NOMO-1 (cell line): ENCODE results near the gene JMJD6.
"Not testable (repeated sequence)": the region's sequence is repeated elsewhere in the genome, so short reads cannot be mapped to it uniquely, and the experiment has no call there.

ENCODE experiments used
- DNase-seq, 2 experiments: peaks; one replicate each; lab custom pipeline; 2025; ENCODE audit not compliant: unreplicated experiment in 2 of 2; lab: John Stamatoyannopoulos, UW

Gene JMJD6

DNA sequence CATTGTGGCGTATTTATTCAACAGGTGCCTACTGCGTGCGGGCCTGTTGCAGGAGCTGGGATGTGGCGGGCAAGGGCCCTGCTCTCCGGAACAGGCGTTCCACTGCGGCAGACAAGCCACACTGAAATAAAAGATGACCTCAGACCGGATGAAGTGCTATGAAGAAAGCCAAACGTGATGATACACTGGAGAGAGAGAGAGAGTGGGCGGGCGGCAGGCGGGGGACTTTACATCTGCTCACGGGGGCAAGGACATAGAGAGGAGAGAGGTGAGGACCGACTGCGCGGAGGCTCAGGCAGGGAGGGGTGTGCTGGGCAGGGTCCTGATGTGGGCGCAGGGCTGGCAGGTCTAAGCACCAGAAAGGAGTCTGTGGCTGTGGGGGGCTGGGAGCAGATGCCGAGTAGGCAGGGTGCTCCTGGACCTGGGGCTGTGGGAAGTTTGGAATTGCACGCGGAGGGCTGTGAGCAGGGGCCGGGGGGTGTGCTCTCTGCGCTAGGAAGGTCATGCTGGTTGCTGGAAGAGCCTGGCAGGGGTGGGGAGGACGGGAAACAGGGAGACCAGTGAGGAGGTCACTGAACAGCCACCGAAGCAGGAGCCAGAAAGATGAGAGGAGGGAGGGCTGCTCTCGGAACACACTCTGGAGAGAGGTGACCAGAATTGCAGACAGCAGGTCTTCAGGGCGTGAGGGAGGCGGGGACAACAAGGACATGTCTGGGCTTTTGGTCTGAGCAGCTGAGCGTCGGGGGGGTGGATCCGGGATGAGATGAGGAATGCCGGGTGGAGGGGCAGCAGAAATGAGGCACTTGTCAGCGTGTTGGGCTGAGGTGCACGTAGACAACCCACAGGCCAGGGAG lies 25.6 kb downstream of the JMJD6 start:
- DNase-seq, result no peak

DNA sequence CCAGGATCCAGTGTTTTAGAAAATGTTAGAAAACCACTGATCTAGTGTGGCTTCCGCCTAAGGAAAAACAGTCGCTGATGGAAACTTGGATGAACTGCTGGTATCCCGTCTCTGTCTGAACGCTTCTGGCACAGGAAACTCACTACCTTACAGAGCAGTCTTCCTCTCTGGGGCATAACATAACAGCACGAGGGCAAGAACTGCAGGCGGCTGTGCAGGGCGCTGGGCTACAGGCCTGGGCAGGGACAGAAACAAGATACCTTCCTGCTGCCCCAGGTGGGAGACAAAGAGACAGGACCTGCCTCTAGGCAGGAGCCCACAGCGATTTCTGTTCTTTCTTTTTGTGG lies 26.2 kb downstream of the JMJD6 start:
- DNase-seq, result no peak

DNA sequence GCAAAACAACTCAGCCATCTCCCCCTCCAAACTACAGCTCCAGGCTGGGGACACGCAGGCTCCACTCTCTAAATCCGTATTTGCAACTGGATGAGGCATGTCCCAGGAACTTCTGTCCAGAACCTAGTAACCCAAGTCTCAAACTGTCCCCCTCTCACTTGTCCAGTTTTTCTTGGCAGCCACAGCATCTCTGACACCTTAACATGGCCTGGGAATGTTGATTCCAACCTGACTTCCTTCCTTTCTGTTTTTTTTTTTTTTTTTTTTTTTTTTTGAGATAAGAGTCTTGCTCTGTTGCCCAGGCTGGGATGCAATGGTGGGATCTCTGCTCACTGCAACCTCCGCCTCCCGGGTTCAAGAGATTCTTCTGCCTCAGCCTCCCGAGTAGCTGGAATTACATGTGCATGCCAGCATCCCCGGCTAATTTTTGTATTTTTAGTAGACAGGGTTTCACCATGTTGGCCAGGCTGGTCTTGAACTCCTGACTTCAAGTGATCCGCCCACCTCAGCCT lies 27.9 kb downstream of the JMJD6 start:
- not testable (repeated sequence) for DNase-seq

DNA sequence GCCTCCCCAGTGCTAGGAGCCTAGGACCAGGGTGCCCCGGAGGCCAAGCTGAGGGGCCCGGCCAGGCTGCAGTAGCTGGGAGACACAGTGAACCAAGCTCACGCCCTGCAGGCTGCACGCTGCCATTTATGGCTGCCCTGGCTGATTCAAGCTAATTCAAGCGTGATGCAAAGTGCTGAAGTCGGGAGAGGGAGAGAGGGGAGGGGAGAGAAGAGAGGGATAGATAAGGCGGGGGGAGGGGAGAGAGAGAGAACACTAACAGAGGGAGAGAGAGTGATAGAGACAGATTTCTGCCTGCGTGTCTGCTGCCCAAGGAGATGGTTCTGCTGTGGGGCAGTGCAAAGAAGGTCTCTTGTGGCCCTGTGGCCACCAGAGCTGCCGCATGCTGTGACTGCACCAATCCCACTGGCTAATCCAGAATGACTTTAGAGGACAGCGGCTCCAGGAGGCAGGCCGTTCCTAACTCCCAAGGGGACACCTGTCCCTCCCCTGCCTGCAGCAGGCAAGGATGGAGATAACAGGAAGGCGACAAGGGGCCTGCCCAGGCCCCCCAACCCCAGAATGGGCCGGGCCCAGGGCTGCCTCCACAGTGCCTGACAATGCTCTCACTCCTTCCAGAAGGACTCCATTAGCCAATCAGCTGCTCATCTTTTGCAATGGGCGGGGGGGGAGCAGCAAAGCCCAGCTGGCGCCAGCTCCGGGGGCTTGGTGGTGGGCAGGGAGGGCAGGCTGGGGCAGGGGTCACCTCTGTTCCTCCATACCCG lies 28.5 kb downstream of the JMJD6 start:
- no peak for DNase-seq

DNA sequence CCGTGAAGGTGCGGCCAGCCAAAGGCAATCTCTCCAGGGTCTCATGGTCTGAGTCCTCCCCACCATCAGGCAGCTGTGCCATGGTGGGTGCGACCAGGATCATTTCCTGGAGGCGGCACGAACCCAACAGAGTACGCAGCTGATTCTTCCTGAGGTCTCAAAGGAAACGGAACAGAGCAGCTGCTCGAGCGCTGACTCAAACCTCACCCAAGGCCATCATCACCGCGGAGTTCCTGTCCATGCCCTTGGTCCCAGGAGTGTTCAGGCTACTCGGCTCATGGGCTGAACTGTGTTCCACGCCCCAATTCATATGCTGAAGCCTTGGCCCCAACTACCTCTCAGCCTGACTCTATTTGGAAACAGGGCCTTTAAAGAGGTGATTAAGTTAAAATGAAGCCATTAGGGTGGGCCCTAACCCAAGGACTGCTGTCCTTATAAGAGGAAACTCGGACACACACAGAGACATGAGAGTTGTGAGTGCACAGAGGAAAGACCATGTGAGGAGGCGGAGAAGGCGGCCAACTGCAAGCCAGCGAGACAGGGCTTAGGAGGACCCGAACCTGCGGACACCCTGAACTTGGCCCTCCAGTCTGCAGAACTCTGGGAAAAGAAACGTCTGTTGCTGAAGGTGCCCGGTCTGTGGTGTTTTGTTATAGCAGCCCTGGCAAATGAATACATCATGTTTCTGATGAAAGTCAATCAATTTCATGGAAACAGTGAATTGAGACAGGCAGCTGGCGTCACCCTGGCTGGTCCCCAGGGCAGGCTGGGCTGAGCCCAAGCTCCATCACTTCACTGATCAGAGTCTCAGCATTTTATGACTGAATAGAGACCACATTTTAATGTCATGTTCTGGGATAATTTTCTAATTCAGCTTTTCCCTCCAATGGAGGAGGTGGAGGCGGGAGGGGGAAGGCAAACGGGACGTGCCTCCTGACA lies 29.4 kb downstream of the JMJD6 start:
- DNase-seq, result no peak

DNA sequence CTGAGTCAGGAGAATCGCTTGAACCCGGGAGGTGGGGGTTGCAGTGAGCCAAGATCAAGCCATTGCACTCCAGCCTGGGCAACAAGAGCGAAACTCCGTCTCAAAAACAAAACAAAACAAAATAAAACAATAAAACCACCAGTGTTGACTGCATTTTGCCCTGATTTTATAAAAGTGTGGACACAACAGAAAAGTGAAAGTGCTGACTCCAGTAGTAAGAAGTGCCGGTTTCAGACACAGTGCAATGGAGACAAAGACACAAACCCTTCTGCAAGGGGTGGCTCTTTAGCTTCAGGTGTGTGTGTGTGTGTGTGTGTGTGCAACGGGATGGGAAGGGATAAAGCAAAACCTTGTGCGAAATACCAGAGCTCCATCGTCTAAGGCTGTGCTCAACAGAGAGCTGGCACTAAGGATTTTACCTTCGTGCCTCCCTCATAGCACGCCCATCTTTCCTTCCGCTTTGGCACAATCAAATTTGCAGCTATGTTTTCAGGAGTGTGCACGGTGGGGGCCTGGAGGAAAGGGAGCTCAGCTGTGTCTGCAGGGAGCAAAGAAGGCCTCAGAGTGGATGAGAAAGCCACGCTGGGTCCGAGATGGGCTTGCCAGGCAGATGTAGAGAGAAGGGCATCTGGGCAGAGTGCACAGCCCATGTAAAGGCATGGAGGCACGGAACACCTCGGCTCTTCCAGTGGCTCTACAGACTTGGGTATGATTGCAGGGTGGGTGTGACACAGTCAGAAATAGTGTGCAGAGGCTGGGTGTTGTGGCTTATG lies 31.2 kb downstream of the JMJD6 start:
- DNase-seq, result no peak

DNA sequence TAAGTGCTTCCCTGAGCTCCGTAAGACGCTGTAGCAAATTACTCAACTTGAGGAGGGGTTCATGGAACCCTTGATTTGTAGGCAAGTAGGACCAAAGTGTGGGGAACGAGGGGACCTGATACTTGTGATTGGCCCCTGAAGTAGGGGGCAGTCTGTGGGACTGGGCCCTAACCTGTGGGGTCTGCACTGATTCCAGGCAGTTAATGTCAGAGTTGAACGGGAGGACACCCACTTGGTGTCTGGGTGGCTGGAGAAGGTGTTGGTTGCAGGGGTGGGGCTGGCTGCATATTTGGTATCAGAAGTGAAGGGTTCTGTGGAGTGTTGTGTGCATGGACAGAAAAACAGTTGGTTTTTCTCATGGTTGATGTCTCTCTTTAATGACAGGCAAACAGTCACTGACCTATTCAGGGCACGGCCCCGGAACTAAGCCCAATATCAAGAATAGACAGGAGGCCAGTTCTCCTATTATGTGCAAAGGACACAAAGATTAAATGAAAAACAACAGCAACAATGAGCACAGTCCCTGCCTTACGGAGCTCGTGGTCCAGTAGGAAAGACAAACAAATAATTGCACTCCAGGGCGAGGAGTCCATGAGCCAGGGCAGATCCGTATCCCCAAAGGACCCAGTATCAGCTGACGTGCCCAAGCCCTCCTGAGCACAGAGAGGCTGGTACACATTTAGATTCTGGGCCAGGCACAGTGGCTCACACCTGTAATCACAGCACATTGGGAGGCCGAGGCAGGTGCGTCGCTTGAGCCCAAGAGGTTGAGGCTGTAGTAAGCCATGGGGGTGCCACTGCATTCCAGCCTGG lies 34.8 kb downstream of the JMJD6 start:
- DNase-seq, result no peak

DNA sequence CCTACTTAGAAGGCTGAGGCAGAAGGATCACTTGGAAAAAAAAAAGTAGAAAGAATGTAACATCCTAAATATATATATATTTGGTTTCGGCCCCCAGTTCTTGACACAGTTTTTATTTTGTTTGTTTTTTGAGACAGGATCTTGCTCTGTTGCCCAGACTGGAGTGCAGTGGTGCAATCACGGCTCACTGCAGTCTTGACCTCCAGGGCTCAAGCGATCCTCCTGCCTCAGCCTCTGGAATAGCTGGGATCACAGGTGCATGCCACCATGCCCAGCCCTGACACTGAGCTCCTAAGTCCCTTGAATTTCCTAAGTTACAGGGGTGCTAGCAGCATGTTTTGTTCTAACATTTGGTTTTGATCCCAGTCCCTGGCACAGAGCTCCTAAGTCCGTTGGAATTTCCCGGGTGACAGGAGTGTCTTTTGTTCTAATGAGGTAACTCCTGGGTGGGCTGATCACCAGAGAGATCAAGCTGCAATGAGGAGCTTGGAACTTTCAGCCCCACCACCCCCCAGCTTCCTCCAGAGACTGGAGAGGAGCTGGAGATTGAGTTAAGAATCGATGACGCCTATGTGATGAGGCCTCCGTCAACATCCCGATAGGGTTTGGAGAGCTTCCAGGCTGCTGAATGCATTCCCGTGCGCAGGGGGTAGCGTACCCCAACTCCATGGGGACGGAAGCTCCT lies 35.7 kb downstream of the JMJD6 start:
- DNase-seq, result no peak

DNA sequence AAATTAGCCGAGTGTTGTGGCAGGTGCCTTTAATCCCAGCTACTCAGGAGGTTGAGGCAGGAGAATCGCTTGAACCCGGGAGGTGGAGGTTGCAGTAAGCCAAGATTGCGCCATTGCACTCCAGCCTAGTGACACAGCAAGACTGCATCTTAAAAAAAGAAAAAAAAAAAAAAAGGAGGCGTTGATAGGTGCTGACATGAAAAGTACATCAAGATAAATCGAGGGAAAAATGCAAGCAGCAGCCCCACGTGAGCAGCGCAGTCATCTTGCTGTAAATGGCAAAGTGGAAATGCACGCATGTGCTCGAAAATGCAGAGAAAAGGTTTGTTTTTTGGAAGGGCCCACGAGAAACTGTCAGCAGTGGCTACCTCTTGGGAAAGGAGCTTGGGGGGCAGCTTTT lies 36.5 kb downstream of the JMJD6 start:
- DNase-seq, result no peak

DNA sequence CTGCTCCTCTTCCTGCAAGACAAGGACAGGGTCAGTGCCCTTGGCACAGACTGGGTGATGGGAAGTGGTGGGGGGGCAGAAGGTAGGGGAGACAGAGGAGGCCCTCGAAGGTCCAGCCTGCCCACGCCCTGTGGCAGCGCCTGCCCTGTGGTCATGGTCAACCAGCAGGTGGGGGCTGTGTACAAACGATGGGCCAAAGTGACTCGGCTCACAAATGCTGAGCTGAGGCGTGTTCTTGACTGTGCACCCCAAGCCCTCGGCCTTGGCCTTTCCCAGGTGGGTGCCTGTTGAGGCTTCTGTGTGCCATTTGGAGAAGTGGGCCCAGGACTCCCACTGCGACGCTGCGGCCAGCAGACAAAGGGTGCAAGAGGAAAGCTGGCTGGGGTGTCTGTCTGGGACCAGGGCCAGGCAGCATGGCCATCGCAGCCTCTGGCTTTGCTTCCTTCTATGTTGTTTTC lies 38.2 kb downstream of the JMJD6 start:
- DNase-seq, result no peak

DNA sequence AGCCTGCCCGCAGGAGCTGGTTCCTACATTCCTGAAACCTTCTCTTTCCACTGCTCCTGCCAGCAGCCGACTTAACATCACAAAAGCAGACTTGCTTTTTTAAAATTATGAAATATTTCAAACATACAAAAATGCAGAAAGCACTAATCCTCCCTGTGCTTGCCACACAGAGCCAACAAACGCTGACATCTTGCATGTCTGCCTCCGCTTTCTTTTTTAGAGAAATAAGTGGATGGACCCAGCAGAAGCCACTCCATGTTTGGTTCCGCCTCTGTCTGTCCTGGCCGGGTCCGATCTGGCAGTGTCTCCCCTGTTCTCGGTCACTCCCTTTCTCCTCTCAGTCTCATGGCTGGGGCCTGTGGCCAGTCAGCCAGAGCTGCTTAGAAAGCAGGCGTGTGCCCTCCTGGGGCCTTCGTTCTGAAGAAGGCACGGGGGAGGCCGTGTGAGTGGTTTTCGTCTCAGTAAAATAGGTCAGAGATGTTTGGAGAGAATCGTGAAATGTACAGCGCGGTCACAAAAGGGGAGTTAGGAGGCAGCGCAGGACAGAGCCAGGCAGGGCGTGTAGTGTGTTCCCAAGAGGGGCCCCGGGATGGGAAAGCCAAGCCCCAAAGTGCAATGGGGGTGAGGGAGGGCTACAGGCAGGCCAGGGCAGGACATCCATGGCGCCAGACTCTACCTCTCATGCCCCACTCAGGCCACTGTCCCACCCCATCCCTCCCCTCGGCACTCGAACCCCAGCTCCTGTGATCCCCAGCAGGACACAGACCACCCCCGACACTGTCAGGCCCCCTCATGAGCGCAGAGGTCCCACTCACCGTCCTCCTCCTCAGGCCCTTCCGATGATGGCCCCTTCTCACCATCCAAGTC lies 38.9 kb downstream of the JMJD6 start:
- no peak for DNase-seq

DNA sequence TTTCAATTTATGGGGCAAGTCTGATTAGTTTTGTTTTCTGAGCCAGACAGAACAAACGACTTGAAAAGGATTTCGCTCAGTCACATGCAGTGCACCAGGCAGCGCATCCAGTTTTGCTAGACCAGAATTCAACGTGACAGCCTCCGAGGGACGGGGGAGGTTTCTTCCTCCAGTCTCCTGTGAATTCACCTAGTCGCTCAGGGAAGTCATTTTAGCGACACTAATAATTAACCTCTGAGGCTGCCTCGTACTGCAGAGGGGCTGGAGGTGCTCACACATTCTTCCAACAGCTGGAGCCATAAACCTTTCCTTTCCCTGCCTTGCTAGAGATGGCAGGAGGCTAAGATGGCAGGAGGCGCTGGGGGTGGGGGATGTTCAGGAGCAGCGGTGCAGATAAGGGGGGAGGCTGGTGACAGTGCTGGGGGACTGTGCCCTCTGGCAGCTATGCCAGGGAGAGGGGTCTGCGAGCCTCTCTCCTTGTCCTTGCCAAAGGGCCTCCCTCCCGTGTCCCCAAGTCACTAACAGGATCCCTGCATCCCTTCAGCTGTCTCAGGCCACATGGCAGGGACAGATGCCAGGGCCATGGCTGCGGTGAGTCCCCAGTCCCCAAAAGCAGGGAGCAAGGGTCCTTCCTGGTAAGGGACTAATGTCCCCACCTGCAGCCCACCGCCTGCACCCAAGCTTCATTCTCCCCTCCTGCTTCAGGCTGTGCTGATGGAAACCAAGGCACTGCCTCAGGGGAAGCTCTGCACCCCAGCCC lies 39.7 kb downstream of the JMJD6 start:
- no peak for DNase-seq

DNA sequence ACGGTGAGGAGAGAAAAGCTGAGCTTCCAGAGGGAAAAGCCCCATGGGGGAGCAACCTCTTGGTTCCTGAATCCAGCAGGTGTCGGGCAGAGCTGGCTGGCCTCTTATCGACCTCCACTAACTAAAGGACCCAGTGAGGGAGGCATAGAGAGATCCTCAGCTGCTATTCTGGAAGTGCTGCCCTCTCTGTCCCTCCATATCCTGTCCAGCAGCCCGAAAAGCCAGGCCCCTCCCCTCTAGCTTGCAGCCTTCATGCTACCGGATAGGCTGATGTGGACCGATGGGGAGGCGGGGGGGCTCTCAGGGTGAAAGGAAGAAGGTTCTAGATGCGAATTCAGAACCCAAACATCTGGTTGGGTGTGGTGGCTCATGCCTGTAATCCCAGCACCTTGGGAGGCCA lies 40.6 kb downstream of the JMJD6 start:
- no peak for DNase-seq

DNA sequence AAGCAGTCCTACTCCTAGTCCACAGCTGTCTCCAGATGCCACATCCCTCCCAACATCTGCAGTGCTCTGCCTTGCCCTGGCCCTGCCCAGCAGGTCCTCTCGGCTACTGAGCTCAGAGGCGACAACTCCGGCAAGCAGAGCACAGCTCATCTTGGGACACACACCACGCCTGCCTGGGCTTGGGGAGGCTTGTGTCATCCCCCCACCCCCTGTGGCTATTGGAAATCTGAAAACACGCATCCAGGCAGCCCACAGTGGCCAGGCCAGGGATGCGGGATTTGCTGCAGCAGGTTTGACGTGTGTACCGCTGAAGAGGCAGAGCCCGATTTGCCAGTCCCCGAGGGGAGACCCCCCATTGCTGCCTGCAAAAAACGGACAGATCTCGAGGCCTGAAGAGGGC lies 41.0 kb downstream of the JMJD6 start:
- DNase-seq, result no peak

DNA sequence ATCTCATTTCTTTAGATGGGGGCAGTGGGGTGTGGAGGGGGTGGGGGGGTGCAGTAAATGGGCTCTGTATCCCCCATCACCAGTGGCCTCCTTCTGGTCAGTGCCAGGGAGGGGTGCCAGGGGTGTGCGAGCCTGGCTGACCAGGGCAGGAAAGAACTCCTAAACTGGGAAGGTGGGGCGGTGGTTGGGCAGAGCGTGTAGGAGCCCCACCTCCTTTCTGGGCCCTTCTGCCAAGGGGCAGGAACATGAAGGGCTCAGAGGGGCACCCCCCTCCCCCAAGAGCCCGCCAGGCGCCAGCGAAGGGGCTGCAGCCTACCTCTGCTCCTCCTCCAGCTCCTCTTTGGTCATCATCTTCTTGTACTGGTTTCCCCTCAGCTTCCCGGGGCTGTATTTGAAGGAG lies 41.6 kb downstream of the JMJD6 start:
- no peak for DNase-seq

DNA sequence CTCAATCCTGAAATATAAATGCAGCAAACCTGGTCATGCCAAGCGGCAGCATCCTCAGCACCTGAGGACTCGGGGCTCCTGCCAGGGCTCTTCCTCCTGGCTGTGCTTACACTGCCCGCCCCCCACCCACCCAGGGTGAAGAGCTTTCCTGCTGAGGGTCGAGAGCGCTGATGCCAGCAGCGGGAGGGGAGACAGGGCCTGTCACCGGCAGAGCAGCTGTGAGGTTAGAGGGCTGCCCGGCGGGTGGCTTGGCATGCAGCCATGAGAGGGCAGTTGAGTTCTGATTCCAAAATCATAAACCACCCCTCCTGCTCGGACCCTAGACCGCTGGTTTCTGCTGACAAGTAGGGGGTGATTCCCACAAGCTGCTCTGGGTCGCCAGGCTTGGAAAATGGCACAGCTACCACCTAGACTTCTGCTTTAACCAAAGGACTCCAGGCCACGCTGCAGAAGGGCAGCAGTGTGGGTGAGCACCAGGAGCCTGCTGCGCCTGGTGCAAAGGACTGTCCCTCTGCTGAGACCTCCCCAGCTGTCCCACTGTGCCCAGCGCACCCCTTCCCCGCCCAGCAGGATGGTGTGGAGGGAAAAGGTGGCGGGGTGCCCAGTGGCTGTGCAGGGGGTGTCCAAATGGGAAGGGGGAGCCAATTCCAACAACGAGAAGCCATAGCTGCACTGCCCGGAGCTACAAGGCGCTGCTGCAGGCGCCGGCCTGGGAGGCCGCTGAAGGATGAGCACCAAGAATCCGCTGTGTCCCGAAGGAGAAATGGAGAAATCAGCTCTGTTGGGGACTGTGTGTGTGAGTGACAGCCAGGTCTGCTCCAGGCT lies 42.3 kb downstream of the JMJD6 start:
- DNase-seq, result no peak
